Choroid plexus epithelial cell (primary cell): Measurements from ENCODE around the gene MCCC1.

Experiments
- DNase-seq: peaks from one replicate; pipeline ENCODE4 v3.0.0-alpha.2; 2010; ENCODE audit warnings: low read depth
- H3K4me3 ChIP-seq: 2 replicates; pipeline ENCODE4 v1.5.1; 2011; ENCODE audit warnings: low read depth, mild to moderate bottlenecking, control low read depth, low read length, moderate library complexity
- TF ChIP-seq, protein P1 (sequence below): conservative IDR thresholded peaks from 2 replicates; pipeline ENCODE4 v1.5.1; 2011; ENCODE audit warnings: low read depth, mild to moderate bottlenecking, control low read depth, inconsistent platforms, low read length, moderate library complexity

Gene MCCC1

DNA sequence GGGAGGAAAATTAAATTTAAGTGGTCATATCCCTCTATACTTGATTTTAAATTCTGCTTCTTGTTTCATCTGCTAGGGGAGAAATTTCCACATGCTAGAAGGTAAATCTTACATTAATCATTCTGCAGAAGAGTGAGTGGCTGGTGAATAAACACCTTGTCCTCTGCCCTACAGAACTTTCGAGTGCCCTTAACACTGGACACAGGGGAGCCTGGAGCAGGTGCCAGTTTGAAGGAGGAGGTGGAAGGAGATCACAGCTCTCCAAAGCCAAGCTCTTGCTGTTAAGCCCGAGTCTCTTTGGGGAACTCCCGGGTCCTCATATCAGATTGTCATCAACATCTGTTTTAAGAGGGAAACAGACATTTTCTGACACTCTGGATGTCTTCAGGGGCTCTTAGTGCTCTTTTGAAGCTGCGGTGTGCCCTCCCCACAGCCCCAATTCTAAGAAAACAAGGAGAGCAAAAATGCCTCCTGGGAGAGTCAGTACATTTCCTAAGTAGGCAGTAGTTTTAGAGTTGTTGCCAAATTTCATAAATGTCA, 32.0 kb upstream of the MCCC1 start:
- TF ChIP-seq, protein P1, sequence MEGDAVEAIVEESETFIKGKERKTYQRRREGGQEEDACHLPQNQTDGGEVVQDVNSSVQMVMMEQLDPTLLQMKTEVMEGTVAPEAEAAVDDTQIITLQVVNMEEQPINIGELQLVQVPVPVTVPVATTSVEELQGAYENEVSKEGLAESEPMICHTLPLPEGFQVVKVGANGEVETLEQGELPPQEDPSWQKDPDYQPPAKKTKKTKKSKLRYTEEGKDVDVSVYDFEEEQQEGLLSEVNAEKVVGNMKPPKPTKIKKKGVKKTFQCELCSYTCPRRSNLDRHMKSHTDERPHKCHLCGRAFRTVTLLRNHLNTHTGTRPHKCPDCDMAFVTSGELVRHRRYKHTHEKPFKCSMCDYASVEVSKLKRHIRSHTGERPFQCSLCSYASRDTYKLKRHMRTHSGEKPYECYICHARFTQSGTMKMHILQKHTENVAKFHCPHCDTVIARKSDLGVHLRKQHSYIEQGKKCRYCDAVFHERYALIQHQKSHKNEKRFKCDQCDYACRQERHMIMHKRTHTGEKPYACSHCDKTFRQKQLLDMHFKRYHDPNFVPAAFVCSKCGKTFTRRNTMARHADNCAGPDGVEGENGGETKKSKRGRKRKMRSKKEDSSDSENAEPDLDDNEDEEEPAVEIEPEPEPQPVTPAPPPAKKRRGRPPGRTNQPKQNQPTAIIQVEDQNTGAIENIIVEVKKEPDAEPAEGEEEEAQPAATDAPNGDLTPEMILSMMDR, result no peak
- peak; percentile 13 for DNase-seq
- no peak overlapping the region for H3K4me3 ChIP-seq

DNA sequence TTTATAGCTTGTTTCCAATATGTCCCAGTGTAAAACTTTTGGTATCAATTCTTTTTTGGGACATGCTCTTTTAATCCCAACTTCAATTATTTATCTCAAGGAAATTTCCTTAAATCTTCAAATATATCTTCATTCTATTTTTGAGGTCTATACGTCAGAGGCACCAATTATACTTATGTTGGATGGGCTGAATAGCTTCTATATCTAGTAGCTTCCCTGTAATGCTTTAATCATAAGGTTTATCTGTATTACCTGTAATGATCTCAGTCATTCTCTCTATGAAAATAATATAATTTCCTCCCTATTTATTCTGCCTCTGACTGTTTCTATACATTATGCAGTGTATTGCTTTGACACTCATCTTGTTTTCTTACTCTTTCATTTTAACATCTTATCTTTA, 29.9 kb upstream of the MCCC1 start:
- TF ChIP-seq, protein P1, result no peak
- DNase-seq, result peak; percentile 17
- no peak overlapping the region for H3K4me3 ChIP-seq

DNA sequence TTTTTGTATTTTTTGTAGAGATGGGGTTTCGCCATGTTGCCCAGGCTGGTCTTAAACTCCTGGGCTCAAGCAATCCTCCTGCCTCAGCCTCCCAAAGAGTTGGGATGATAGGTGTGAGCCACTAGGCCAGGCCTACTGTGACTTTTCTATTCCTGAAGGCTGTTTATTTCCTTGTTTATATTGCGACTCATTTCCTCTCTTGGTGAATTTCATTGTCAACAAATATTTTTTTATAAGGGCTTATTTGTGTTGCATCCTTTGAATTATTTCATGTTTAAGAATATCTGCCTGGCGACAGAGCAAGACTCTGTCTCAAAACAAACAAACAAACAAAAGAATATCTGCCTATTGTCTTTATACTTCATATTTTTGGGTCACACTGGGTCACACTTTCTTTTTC, 29.4 kb upstream of the MCCC1 start:
- TF ChIP-seq, protein P1, result no peak
- no peak overlapping the region for H3K4me3 ChIP-seq
- no peak for DNase-seq

DNA sequence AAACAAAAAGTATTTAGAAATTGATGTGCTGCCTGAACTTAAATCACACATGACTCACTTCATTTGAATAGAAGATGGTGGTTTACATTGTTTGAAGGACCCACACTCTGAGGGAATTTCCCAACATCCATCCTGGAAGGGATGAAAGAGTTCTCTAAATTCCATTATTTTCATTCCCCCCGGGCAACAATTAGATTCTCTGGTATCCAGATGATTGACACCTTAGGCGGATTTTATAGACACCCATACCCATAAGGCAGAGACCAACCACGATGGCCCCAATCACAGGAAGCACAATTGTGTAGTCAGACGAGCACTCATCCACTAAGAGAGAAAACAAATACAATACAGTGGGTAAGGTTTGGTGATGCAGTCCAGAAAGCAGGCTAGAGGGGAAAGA, 24.6 kb upstream of the MCCC1 start:
- no peak overlapping the region for H3K4me3 ChIP-seq
- peak; percentile 31 for DNase-seq
- TF ChIP-seq, protein P1, result no peak

DNA sequence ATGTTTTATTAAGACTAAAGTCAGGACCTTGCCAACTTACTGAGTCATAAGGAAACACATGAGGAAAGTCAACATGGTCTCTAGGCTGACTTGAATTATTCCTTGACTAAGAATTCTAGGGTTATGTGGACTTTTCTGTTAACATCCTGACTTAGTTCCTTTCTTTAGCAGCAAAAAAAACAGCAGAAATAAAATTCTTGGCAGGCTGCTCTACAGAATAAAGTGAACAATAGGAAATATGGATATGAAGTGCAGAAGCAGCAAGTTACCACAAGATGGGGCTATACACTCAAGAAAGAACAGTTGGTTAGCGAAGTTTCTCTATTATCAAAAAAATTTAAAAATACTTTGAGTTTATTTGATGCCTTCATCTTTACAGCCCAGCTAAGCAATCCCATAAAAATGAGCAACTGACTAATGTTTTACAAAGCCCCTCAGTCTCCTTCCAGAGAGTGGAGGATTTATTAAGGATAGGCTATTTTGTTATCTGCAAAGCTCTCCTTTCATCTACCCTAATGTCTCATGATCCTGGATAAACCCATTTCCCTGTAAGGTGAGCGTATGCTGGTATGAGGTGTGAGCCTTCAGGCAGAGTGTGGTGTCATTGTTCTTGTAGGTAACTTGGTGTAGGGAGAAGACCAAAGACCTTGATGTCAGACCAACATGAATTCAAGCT, 23.1 kb upstream of the MCCC1 start:
- peak; percentile 82 for DNase-seq
- H3K4me3 ChIP-seq, result no peak overlapping the region
- TF ChIP-seq, protein P1, result peak; percentile 71

DNA sequence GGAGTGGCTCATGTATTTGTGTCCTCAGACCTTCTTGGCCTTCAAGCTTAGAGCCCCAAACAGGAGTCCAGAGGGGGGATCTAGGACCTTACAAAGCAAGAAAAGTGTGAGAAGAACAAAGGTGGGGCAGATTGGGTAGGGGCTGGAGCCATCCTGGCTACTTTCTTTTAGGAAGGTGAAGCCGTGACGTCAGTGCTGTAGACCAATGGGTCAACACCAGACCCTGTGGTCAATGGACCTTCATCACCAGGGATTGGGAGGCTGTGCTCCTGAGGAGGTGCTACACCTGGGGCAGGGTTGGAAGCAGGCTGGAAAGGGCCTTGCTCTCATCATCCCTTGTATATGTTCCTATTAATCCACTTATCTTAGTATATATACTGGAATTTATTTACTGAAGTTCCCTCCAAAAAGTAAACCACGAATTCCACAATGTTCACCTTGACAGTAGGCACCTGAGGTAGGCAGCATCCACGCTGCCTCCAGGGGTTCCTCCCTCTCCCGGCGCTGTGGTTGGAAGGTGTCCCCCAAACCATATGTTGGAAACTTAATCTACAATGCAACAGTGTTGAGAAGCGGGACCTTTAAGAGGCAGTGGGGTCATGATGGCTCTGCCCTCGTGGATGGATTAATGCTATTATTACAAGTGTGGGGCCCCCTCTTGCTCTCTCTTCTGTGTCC, 21.4 kb upstream of the MCCC1 start:
- TF ChIP-seq, protein P1, result no peak

DNA sequence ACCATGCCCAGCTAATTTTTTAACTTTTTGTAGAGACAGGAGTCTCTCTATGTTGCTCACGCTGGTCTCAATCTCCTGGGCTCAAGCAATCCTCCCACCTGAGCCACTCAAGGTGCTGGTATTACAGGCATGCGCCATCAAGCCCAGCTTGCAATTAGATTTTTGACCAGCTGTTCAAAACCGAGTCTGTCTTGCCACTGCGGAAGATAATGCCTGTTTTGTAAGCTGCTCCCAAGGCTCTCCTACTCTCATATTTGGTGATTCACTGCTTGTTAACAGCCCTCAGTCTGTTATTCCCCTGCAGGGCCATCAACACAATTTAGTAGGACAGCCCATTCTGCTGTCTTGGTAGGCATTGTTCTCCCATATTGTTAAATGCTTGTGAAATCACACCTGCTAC, 17.8 kb upstream of the MCCC1 start:
- no peak overlapping the region for H3K4me3 ChIP-seq
- DNase-seq, result no peak
- TF ChIP-seq, protein P1, result no peak

More for the DNA sequence above, 21.4 kb upstream of the MCCC1 start:
- H3K4me3 ChIP-seq, result no peak overlapping the region
- DNase-seq, result no peak
